ENCODE measurements around the gene TOLLIP. TPM values are rescaled to one million over a fixed set of nuclear protein-coding genes. Genes with fewer than 3 reads are reported as not detected.
"Not testable (repeated sequence)": the region's sequence is repeated elsewhere in the genome, so short reads cannot be mapped to it uniquely, and the experiment has no call there.

Gene TOLLIP
- total RNA-seq, 2 donors from 2014 or later = 51.1 to 63.9 TPM

- Histone ChIP-seq H3K4me3 (no peak overlapping the region), H3K27me3 (no peaks in the 10 kb centered on the region), H3K27ac (no peak overlapping the region), H3K4me1 (no peaks in the 10 kb centered on the region), H3K9me3 (no peaks in the 10 kb centered on the region), H3K36me3 (replicated peaks in 1 of 2; ENCODE audit: insufficient read depth in 1 of 2, low read depth in 2 of 2) (no peaks in the 10 kb centered on the region)
- TF ChIP-seq CTCF (IDR thresholded peaks at IDR 0.05) (no peak), POLR2A (IDR thresholded peaks at IDR 0.05) (no peak)
- ATAC-seq = no peak
- 96 to 100% methylated on average over 2 to 5 of the region's 5 CpGs for WGBS, 2 donors
- intact Hi-C loops (cut with DNase I) = no loop called here
- no peak for DNase-seq
These were observed 39.5 kb downstream of the TOLLIP start for GRCh38 chr11:1269957-1270356.

GRCh38 chr11:1267441-1268100 is 41.9 kb downstream of the TOLLIP start:
- no peak overlapping the region for H3K4me3 ChIP-seq
- no peaks in the 10 kb centered on the region for H3K36me3 ChIP-seq (replicated peaks in 1 of 2; ENCODE audit: insufficient read depth in 1 of 2, low read depth in 2 of 2)
- WGBS, 2 donors = 80 to 83% methylated on average over 9 of the region's 9 CpGs
- H3K9me3 ChIP-seq = no peaks in the 10 kb centered on the region
- TF ChIP-seq CTCF (IDR thresholded peaks at IDR 0.05) (no peak), POLR2A (IDR thresholded peaks at IDR 0.05) (no peak)
- peak; percentile 34 for ATAC-seq
- peaks cover 7% of the 10 kb centered on the region for H3K4me1 ChIP-seq
- no peaks in the 10 kb centered on the region for H3K27me3 ChIP-seq
- intact Hi-C loops (cut with DNase I) = no loop called here
- H3K27ac ChIP-seq = peak overlapping the region in 2 of 4 donors; percentile 33 to 38
- DNase-seq = peak in 3 of 4 donors; percentile 45 to 65 (median 55)

GRCh38 chr11:1266976-1267375 is 42.5 kb downstream of the TOLLIP start:
- H3K27ac ChIP-seq = peak overlapping the region in 1 of 4 donors; percentile 38
- WGBS, 2 donors = 70 to 80% methylated on average over 2 of the region's 2 CpGs

GRCh38 chr11:1265480-1265879 is 44.0 kb downstream of the TOLLIP start:
- WGBS, 2 donors = 95 to 100% methylated on average over 2 to 3 of the region's 4 CpGs
- intact Hi-C loops (cut with DNase I); DNase-seq; H3K4me3 ChIP-seq; H3K36me3 ChIP-seq (replicated peaks in 1 of 2; ENCODE audit: insufficient read depth in 1 of 2, low read depth in 2 of 2); H3K9me3 ChIP-seq; ATAC-seq; H3K27me3 ChIP-seq; H3K27ac ChIP-seq: not testable (repeated sequence)
- peaks cover 14% of the 10 kb centered on the region for H3K4me1 ChIP-seq

More at GRCh38 chr11:1266976-1267375, 42.5 kb downstream of the TOLLIP start:
- intact Hi-C loops (cut with DNase I); H3K4me3 ChIP-seq; H3K36me3 ChIP-seq (replicated peaks in 1 of 2; ENCODE audit: insufficient read depth in 1 of 2, low read depth in 2 of 2); DNase-seq; H3K27me3 ChIP-seq; ATAC-seq; H3K9me3 ChIP-seq: not testable (repeated sequence)
- H3K4me1 ChIP-seq = peaks cover 11% of the 10 kb centered on the region

- peaks cover 14% of the 10 kb centered on the region for H3K4me1 ChIP-seq
- TF ChIP-seq CTCF (IDR thresholded peaks at IDR 0.05) = peak in 6 of 7 experiments; percentile 39 to 62 (median 55)
- WGBS, 2 donors = 27 to 33% methylated on average over 3 of the region's 3 CpGs
- ATAC-seq (peak; percentile 31), DNase-seq (peak; percentile 42 to 60 (median 49))
- H3K27me3 ChIP-seq; H3K4me3 ChIP-seq; H3K9me3 ChIP-seq; H3K36me3 ChIP-seq (replicated peaks in 1 of 2; ENCODE audit: insufficient read depth in 1 of 2, low read depth in 2 of 2); intact Hi-C loops (cut with DNase I): not testable (repeated sequence)
- H3K27ac ChIP-seq = peak overlapping the region in 1 of 4 donors; percentile 9
These were observed 45.0 kb downstream of the TOLLIP start for GRCh38 chr11:1264444-1264843.

- DNase-seq = no peak
- Histone ChIP-seq H3K4me3 (no peak overlapping the region), H3K9me3 (no peaks in the 10 kb centered on the region), H3K36me3 (replicated peaks in 1 of 2; ENCODE audit: insufficient read depth in 1 of 2, low read depth in 2 of 2) (no peaks in the 10 kb centered on the region), H3K4me1 (peaks cover 14% of the 10 kb centered on the region), H3K27me3 (no peaks in the 10 kb centered on the region), H3K27ac (peak overlapping the region in 3 of 4 donors; percentile 54 to 82 (median 59))
- TF ChIP-seq POLR2A (IDR thresholded peaks at IDR 0.05) (no peak), CTCF (IDR thresholded peaks at IDR 0.05) (no peak)
- ATAC-seq = no peak
- intact Hi-C loops (cut with DNase I) = no loop called here
- WGBS, 2 donors = 0 to 42% methylated on average over 3 to 5 of the region's 7 CpGs
These were observed 46.4 kb downstream of the TOLLIP start for GRCh38 chr11:1263010-1263409.

Measured in body of pancreas (tissue), 4 donors.